ENCODE results near the gene SKAP2. TPM values are rescaled to one million over a fixed set of nuclear protein-coding genes. Genes with fewer than 3 reads are reported as not detected.

SKAP2 gene
- total and polyA plus RNA-seq, 2 donors (not counting 3 experiments of a cell fraction or from before 2014, with no cell fraction given), result 4.0 to 27.6 TPM

GRCh38 chr7:26687032-26687431 lies 177.4 kb downstream of the SKAP2 start:
- no peak overlapping the region for H3K4me3 ChIP-seq (replicated peaks in 1 of 3; ENCODE audit: insufficient read depth in 1 of 3, low read depth in 1 of 3, low read length in 3 of 3)
- H3K27me3 ChIP-seq (ENCODE audit: control insufficient read depth in 2 of 2, insufficient read depth in 2 of 2, low read length in 2 of 2), result no peaks in the 10 kb centered on the region
- FAIRE-seq, result no peak
- H3K4me1 ChIP-seq (ENCODE audit: control insufficient read depth, extremely low read depth, insufficient read depth, low read length), result peaks cover 93% of the 10 kb centered on the region
- no peak overlapping the region for H2AFZ ChIP-seq (ENCODE audit: low read depth, low read length)
- no peaks in the 10 kb centered on the region for H3K79me2 ChIP-seq (ENCODE audit: control insufficient read depth, insufficient read depth, low read length)
- no peak for TF ChIP-seq EZH2 (IDR thresholded peaks at IDR 0.05; ENCODE audit: borderline replicate concordance, low read depth, low read length, severe bottlenecking)
- TF ChIP-seq GATA2 (IDR thresholded peaks at IDR 0.05; ENCODE audit: insufficient read depth, insufficient read length, low read depth, low read length), result no peak
- DNase-seq (ENCODE audit: low read depth, low spot score), result no peak
- BruUV-seq (replicated peaks), result no TSS peak
- H3K27ac ChIP-seq (ENCODE audit: insufficient read depth, low read depth, low read length), result peak overlapping the region; percentile 78
- POLR2A ChIA-PET, result no interaction called here
- H3K9ac ChIP-seq (replicated peaks; ENCODE audit: extremely low read depth, insufficient read depth, low read length), result no peak overlapping the region
- no peaks in the 10 kb centered on the region for H3K9me1 ChIP-seq (replicated peaks; ENCODE audit: control insufficient read depth, extremely low read depth, insufficient read depth, low read length)
- CTCF ChIA-PET, result interaction anchor here (0.8 to 2.1 kb wide), 12 partner anchors 9 to 474 kb away, joined by 3 to 7 read pairs (median 4); no protein-coding TSS in a partner anchor
- no peaks in the 10 kb centered on the region for H4K20me1 ChIP-seq (replicated peaks; ENCODE audit: control insufficient read depth, extremely low read depth, insufficient read depth, low read length)
- intact Hi-C loops (cut with micrococcal nuclease) (loop anchor here (2.0 kb wide), 1 partner anchor 178 kb away; the partner anchor contains the start of gene SKAP2), dilution Hi-C loops (cut with MboI; ENCODE audit: extremely low pct_ligation_motif_present, low sequenced_read_pairs) (no loop called here)
- H3K9me3 ChIP-seq (replicated peaks; ENCODE audit: control insufficient read depth, insufficient read depth, low read length), result no peaks in the 10 kb centered on the region
- no peaks in the 10 kb centered on the region for H3K36me3 ChIP-seq (ENCODE audit: control insufficient read depth in 2 of 2, extremely low read depth in 1 of 2, insufficient read depth in 2 of 2, low read length in 2 of 2)
- no peak overlapping the region for H3K4me2 ChIP-seq (ENCODE audit: insufficient read depth, low read length)

GRCh38 chr7:26686448-26686981 lies 177.9 kb downstream of the SKAP2 start:
- dilution Hi-C loops (cut with MboI; ENCODE audit: extremely low pct_ligation_motif_present, low sequenced_read_pairs) (no loop called here), intact Hi-C loops (cut with micrococcal nuclease) (loop anchor here (1.0 to 2.0 kb wide), 6 partner anchors 167 to 475 kb away; partner anchors contain the start of genes HOXA5 and SKAP2)
- H3K27ac ChIP-seq (ENCODE audit: insufficient read depth, low read depth, low read length), result peak overlapping the region; percentile 78
- no peak overlapping the region for H3K4me3 ChIP-seq (replicated peaks in 1 of 3; ENCODE audit: insufficient read depth in 1 of 3, low read depth in 1 of 3, low read length in 3 of 3)
- no peaks in the 10 kb centered on the region for H4K20me1 ChIP-seq (replicated peaks; ENCODE audit: control insufficient read depth, extremely low read depth, insufficient read depth, low read length)
- CTCF ChIA-PET, result interaction anchor here (1.0 to 2.1 kb wide), 11 partner anchors 9 to 474 kb away, joined by 3 to 7 read pairs (median 5); no protein-coding TSS in a partner anchor
- FAIRE-seq (no peak), DNase-seq (ENCODE audit: low read depth, low spot score) (peak; percentile 90)
- peaks cover 91% of the 10 kb centered on the region for H3K4me1 ChIP-seq (ENCODE audit: control insufficient read depth, extremely low read depth, insufficient read depth, low read length)
- no peaks in the 10 kb centered on the region for H3K9me1 ChIP-seq (replicated peaks; ENCODE audit: control insufficient read depth, extremely low read depth, insufficient read depth, low read length)
- no TSS peak for BruUV-seq (replicated peaks)
- H3K9me3 ChIP-seq (replicated peaks; ENCODE audit: control insufficient read depth, insufficient read depth, low read length), result no peaks in the 10 kb centered on the region
- no peak overlapping the region for H2AFZ ChIP-seq (ENCODE audit: low read depth, low read length)
- peak overlapping the region; percentile 78 for H3K4me2 ChIP-seq (ENCODE audit: insufficient read depth, low read length)
- H3K79me2 ChIP-seq (ENCODE audit: control insufficient read depth, insufficient read depth, low read length), result no peaks in the 10 kb centered on the region
- no peaks in the 10 kb centered on the region for H3K36me3 ChIP-seq (ENCODE audit: control insufficient read depth in 2 of 2, extremely low read depth in 1 of 2, insufficient read depth in 2 of 2, low read length in 2 of 2)
- no peaks in the 10 kb centered on the region for H3K27me3 ChIP-seq (ENCODE audit: control insufficient read depth in 2 of 2, insufficient read depth in 2 of 2, low read length in 2 of 2)
- peak overlapping the region; percentile 66 for H3K9ac ChIP-seq (replicated peaks; ENCODE audit: extremely low read depth, insufficient read depth, low read length)
- POLR2A ChIA-PET, result no interaction called here
- TF ChIP-seq GATA2 (IDR thresholded peaks at IDR 0.05; ENCODE audit: insufficient read depth, insufficient read length, low read depth, low read length) (no peak), POLR2A (IDR thresholded peaks at IDR 0.05; ENCODE audit: low read depth, low read length) (no peak), JUN (IDR thresholded peaks at IDR 0.05; ENCODE audit: borderline replicate concordance, insufficient read depth, insufficient read length, low read depth) (peak; percentile 56), MAX (IDR thresholded peaks at IDR 0.05; ENCODE audit: insufficient read depth, insufficient read length) (no peak), POLR2AphosphoS5 (IDR thresholded peaks at IDR 0.05; ENCODE audit: insufficient read depth, low read depth, low read length) (no peak), EZH2 (IDR thresholded peaks at IDR 0.05; ENCODE audit: borderline replicate concordance, low read depth, low read length, severe bottlenecking) (no peak), MYC (IDR thresholded peaks at IDR 0.05; ENCODE audit: low read depth, low read length) (no peak), FOS (IDR thresholded peaks at IDR 0.05; ENCODE audit: borderline replicate concordance, insufficient read depth, low read length) (no peak), CTCF (IDR thresholded peaks at IDR 0.05; ENCODE audit: extremely low read depth in 1 of 2, insufficient read depth in 1 of 2, low read depth in 1 of 2, low read length in 2 of 2) (peak; percentile 23 to 35)
